OCI-M2 (cell line): ENCODE measurements around the gene COG1.

ENCODE experiments used
- DNase-seq: peaks from one replicate; lab custom pipeline; 2025; ENCODE audit not compliant: unreplicated experiment; lab: John Stamatoyannopoulos, UW

COG1 gene

GRCh38 chr17:73198930-73199260 is 6.0 kb downstream of the COG1 start:
- no peak for DNase-seq

GRCh38 chr17:73199751-73200317 is 7.0 kb downstream of the COG1 start:
- DNase-seq: no peak

- no peak for DNase-seq
These were observed 7.6 kb downstream of the COG1 start for GRCh38 chr17:73200476-73200875.

- no peak for DNase-seq
These were observed 8.6 kb downstream of the COG1 start for GRCh38 chr17:73201215-73202069.

GRCh38 chr17:73203135-73203787 is 10.4 kb downstream of the COG1 start:
- no peak for DNase-seq

- no peak for DNase-seq
These were observed 11.1 kb downstream of the COG1 start for GRCh38 chr17:73203788-73204479.

- DNase-seq: no peak
These were observed 12.7 kb downstream of the COG1 start for GRCh38 chr17:73205459-73205961.

GRCh38 chr17:73208139-73208827 is 15.4 kb downstream of the COG1 start:
- DNase-seq: no peak

- DNase-seq: no peak
These were observed 16.6 kb downstream of the COG1 start for GRCh38 chr17:73209436-73209835.

- DNase-seq: no peak
These were observed 17.3 kb downstream of the COG1 start for GRCh38 chr17:73210002-73210678.

GRCh38 chr17:73211745-73212144 is 18.9 kb downstream of the COG1 start:
- no peak for DNase-seq

GRCh38 chr17:73214008-73214407 is 21.2 kb downstream of the COG1 start:
- DNase-seq: no peak

GRCh38 chr17:73214851-73215250 is 22.0 kb downstream of the COG1 start:
- no peak for DNase-seq

- no peak for DNase-seq
These were observed 22.6 kb downstream of the COG1 start for GRCh38 chr17:73215447-73215846.

- no peak for DNase-seq
These were observed 30.9 kb downstream of the COG1 start for GRCh38 chr17:73223626-73224230.

- no peak for DNase-seq
These were observed 31.4 kb downstream of the COG1 start for GRCh38 chr17:73224237-73224636.

GRCh38 chr17:73224663-73225305 is 31.9 kb downstream of the COG1 start:
- DNase-seq: no peak

- DNase-seq: no peak
These were observed 33.8 kb downstream of the COG1 start for GRCh38 chr17:73226556-73227172.

- no peak for DNase-seq
These were observed 34.5 kb downstream of the COG1 start for GRCh38 chr17:73227379-73227778.
